Measurements from ENCODE around the gene GALNT10. TPM values are rescaled to one million over a fixed set of nuclear protein-coding genes. Genes with fewer than 3 reads are reported as not detected.

The GALNT10 gene
- total RNA-seq, 2 experiments from 2014 or later: 24.6 to 30.0 TPM

GRCh38 chr5:154218786-154219185 is 28.3 kb downstream of the GALNT10 start:
- ChIA-PET CTCF (no interaction called here), POLR2A (no interaction called here)

- CTCF ChIA-PET: interaction anchor here (1.5 kb wide), 1 partner anchor 21 kb away, joined by 4 read pairs; no protein-coding TSS in a partner anchor
- POLR2A ChIA-PET: no interaction called here
Observed at GRCh38 chr5:154220625-154221024, 30.1 kb downstream of the GALNT10 start.

GRCh38 chr5:154221371-154221896 is 30.9 kb downstream of the GALNT10 start:
- ChIA-PET POLR2A (interaction anchor here (0.9 kb wide), 1 partner anchor 31 kb away, joined by 3 read pairs; the partner anchor contains the start of gene GALNT10), CTCF (interaction anchor here (1.0 to 1.5 kb wide), 2 partner anchors 22 to 24 kb away, joined by 3 to 4 read pairs; no protein-coding TSS in a partner anchor)

GRCh38 chr5:154222414-154222813 is 31.9 kb downstream of the GALNT10 start:
- CTCF ChIA-PET: interaction anchor here (1.0 kb wide), 1 partner anchor 25 kb away, joined by 3 read pairs; no protein-coding TSS in a partner anchor
- POLR2A ChIA-PET: no interaction called here

GRCh38 chr5:154223320-154223719 is 32.8 kb downstream of the GALNT10 start:
- ChIA-PET POLR2A (no interaction called here), CTCF (no interaction called here)

- ChIA-PET POLR2A (no interaction called here), CTCF (no interaction called here)
Observed at GRCh38 chr5:154227090-154227489, 36.6 kb downstream of the GALNT10 start.

- ChIA-PET CTCF (no interaction called here), POLR2A (no interaction called here)
Observed at GRCh38 chr5:154228696-154229095, 38.2 kb downstream of the GALNT10 start.

- CTCF ChIA-PET: interaction anchor here (0.9 kb wide), 1 partner anchor 41 kb away, joined by 3 read pairs; no protein-coding TSS in a partner anchor
- POLR2A ChIA-PET: no interaction called here
Observed at GRCh38 chr5:154230526-154230925, 40.0 kb downstream of the GALNT10 start.

GRCh38 chr5:154234551-154234950 is 44.0 kb downstream of the GALNT10 start:
- ChIA-PET CTCF (no interaction called here), POLR2A (no interaction called here)

GRCh38 chr5:154236011-154236410 is 45.5 kb downstream of the GALNT10 start:
- POLR2A ChIA-PET: no interaction called here

GRCh38 chr5:154236536-154237375 is 46.2 kb downstream of the GALNT10 start:
- ChIA-PET CTCF (interaction anchor here (0.6 to 1.0 kb wide), 3 partner anchors 47 to 72 kb away, joined by 3 to 4 read pairs (median 3); partner anchors contain the start of gene GALNT10), POLR2A (no interaction called here)

More at GRCh38 chr5:154236011-154236410, 45.5 kb downstream of the GALNT10 start:
- CTCF ChIA-PET: no interaction called here

GRCh38 chr5:154237376-154237743 is 46.8 kb downstream of the GALNT10 start:
- POLR2A ChIA-PET: no interaction called here
- CTCF ChIA-PET: interaction anchor here (0.9 to 1.5 kb wide), 3 partner anchors 48 to 168 kb away, joined by 3 to 4 read pairs (median 4); partner anchors contain the start of gene GALNT10

- CTCF ChIA-PET: interaction anchor here (1.0 to 1.5 kb wide), 2 partner anchors 48 to 167 kb away, joined by 4 read pairs; partner anchors contain the start of gene GALNT10
- POLR2A ChIA-PET: no interaction called here
Observed at GRCh38 chr5:154237946-154238345, 47.4 kb downstream of the GALNT10 start.

GRCh38 chr5:154238776-154239481 is 48.4 kb downstream of the GALNT10 start:
- CTCF ChIA-PET: interaction anchor here (1.5 kb wide), 1 partner anchor 166 kb away, joined by 4 read pairs; no protein-coding TSS in a partner anchor
- POLR2A ChIA-PET: no interaction called here

GRCh38 chr5:154240595-154240994 is 50.1 kb downstream of the GALNT10 start:
- ChIA-PET POLR2A (no interaction called here), CTCF (no interaction called here)

GRCh38 chr5:154241021-154241420 is 50.5 kb downstream of the GALNT10 start:
- POLR2A ChIA-PET: no interaction called here
- CTCF ChIA-PET: no interaction called here

- POLR2A ChIA-PET: interaction anchor here (0.6 kb wide), 1 partner anchor 29 kb away, joined by 3 read pairs; no protein-coding TSS in a partner anchor
- CTCF ChIA-PET: no interaction called here
Observed at GRCh38 chr5:154242442-154242841, 51.9 kb downstream of the GALNT10 start.

- ChIA-PET POLR2A (interaction anchor here (0.6 kb wide), 1 partner anchor 30 kb away, joined by 3 read pairs; no protein-coding TSS in a partner anchor), CTCF (no interaction called here)
Observed at GRCh38 chr5:154242964-154243376, 52.4 kb downstream of the GALNT10 start.

- CTCF ChIA-PET: no interaction called here
Observed at GRCh38 chr5:154243736-154244135, 53.2 kb downstream of the GALNT10 start.

GRCh38 chr5:154244476-154244875 is 53.9 kb downstream of the GALNT10 start:
- CTCF ChIA-PET: no interaction called here

More at GRCh38 chr5:154243736-154244135, 53.2 kb downstream of the GALNT10 start:
- POLR2A ChIA-PET: no interaction called here

More at GRCh38 chr5:154244476-154244875, 53.9 kb downstream of the GALNT10 start:
- POLR2A ChIA-PET: no interaction called here
